H1 (cell line): ENCODE data around the gene HSH2D. TPM values are rescaled to one million over a fixed set of nuclear protein-coding genes. Genes with fewer than 3 reads are reported as not detected.

Experiments used
- CTCF ChIA-PET: fragments of 300-600 bp; sonication (Branson Sonifier 250); formaldehyde crosslinking; loops from one replicate; lab custom pipeline; 2021; ENCODE audit not compliant: partially characterized antibody; lab: Charles Lee
- POLR2A ChIA-PET: fragments of 300-600 bp; sonication (Branson Sonifier 250); formaldehyde crosslinking; loops from one replicate; lab custom pipeline; 2021; ENCODE audit warnings: inconsistent platforms; ENCODE audit not compliant: partially characterized antibody; lab: Charles Lee
- DNase-seq, 2 experiments: peaks; one replicate each; pipeline versions ENCODE4 v3.0.0 to v3.0.0-alpha.2; 2010 to 2022; ENCODE audit warnings: low spot score in 2 of 2, low read depth in 1 of 2, mixed read lengths in 1 of 2
- FAIRE-seq: peaks from 2 replicates; lab custom pipeline; 2011; peaks lifted over from hg19 to GRCh38; lab: Jason Lieb, UNC
- H2AFZ ChIP-seq: 2 replicates; pipeline ENCODE4 v1.8.1; 2012; ENCODE audit warnings: low read length, inconsistent platforms
- H2AK5ac ChIP-seq: 2 replicates; pipeline ENCODE4 v1.6.1; 2013; ENCODE audit warnings: low read depth, low read length
- H2BK120ac ChIP-seq: replicated peaks from 2 replicates; pipeline ENCODE3; 2013; ENCODE audit warnings: low read depth, low read length, inconsistent platforms
- H2BK12ac ChIP-seq: 2 replicates; pipeline ENCODE4 v1.6.1; 2013; ENCODE audit warnings: low read depth, low read length
- H2BK15ac ChIP-seq: 2 replicates; pipeline ENCODE4 v1.6.1; 2013; ENCODE audit warnings: low read length
- H2BK20ac ChIP-seq: 2 replicates; pipeline ENCODE4 v1.6.1; 2013; ENCODE audit warnings: low read length
- H2BK5ac ChIP-seq: 2 replicates; pipeline ENCODE4 v1.6.1; 2013; ENCODE audit warnings: low read depth, low read length
- H3K14ac ChIP-seq: 2 replicates; pipeline ENCODE4 v1.6.1; 2013; ENCODE audit warnings: inconsistent platforms; ENCODE audit not compliant: insufficient read length
- H3K18ac ChIP-seq: 2 replicates; pipeline ENCODE4 v1.6.1; 2013; ENCODE audit warnings: low read length; ENCODE audit errors: extremely low read depth
- H3K23ac ChIP-seq: 2 replicates; pipeline ENCODE4 v1.6.1; 2013; ENCODE audit warnings: inconsistent platforms; ENCODE audit not compliant: insufficient read length
- H3K23me2 ChIP-seq: 2 replicates; pipeline ENCODE4 v1.6.1; 2013; ENCODE audit warnings: low read depth, low read length
- H3K27ac ChIP-seq: 2 replicates; pipeline ENCODE4 v1.6.1; 2011; ENCODE audit warnings: low read depth, low read length, inconsistent platforms
- H3K27me3 ChIP-seq, 4 experiments: replicated peaks in 1 of 4; 1 replicate in 1 of 4; 2 replicates in 3 of 4; pipeline versions ENCODE4 v1.6.1 to v1.8.1; 2011 to 2013; ENCODE audit warnings: low read length in 3 of 4, mild to moderate bottlenecking in 3 of 4, inconsistent platforms in 2 of 4, mixed read lengths in 2 of 4, moderate library complexity in 1 of 4; ENCODE audit not compliant: control insufficient read depth in 3 of 4, insufficient read depth in 3 of 4; ENCODE audit errors: extremely low read depth in 1 of 4
- H3K36me3 ChIP-seq, 4 experiments: 2 replicates each; pipeline versions ENCODE4 v1.6.1 to v1.8.1; 2011 to 2013; ENCODE audit warnings: mild to moderate bottlenecking in 4 of 4, low read length in 3 of 4, moderate library complexity in 2 of 4, control low read depth in 1 of 4, inconsistent platforms in 1 of 4; ENCODE audit not compliant: insufficient read depth in 4 of 4, control insufficient read depth in 2 of 4
- H3K4ac ChIP-seq: replicated peaks from 2 replicates; pipeline ENCODE3; 2013; ENCODE audit warnings: low read length, low read depth, mixed read lengths, inconsistent platforms; ENCODE audit not compliant: insufficient read length
- H3K4me1 ChIP-seq, 4 experiments: replicated peaks in 1 of 4; 1 replicate in 1 of 4; 2 replicates in 3 of 4; pipeline versions ENCODE4 v1.6.1 to v1.8.1; 2011 to 2013; ENCODE audit warnings: low read length in 3 of 4, inconsistent platforms in 2 of 4, mixed read lengths in 1 of 4; ENCODE audit not compliant: insufficient read depth in 4 of 4, control insufficient read depth in 3 of 4
- H3K4me2 ChIP-seq, 2 experiments: 2 replicates each; pipeline versions ENCODE4 v1.6.1 to v1.8.1; 2011 to 2013; ENCODE audit warnings: low read depth in 2 of 2, low read length in 2 of 2, control low read depth in 1 of 2, inconsistent platforms in 1 of 2, mild to moderate bottlenecking in 1 of 2; ENCODE audit not compliant: insufficient read depth in 1 of 2
- H3K4me3 ChIP-seq, 4 experiments: fragments of 200-600, 300-600 bp in 1 of 4; sonication (generic), shearing (Covaris generic), sonication (Bioruptor Twin) in 1 of 4; 2 replicates each; pipeline versions ENCODE4 v1.5.1 to v1.8.1; 2011 to 2016; ENCODE audit warnings: low read length in 4 of 4, low read depth in 3 of 4, control low read depth in 2 of 4, inconsistent platforms in 2 of 4, mild to moderate bottlenecking in 2 of 4, mixed read lengths in 1 of 4, moderate library complexity in 1 of 4; ENCODE audit not compliant: insufficient read depth in 2 of 4; ENCODE audit errors: extremely low read depth in 1 of 4
- H3K56ac ChIP-seq: replicated peaks from 2 replicates; pipeline ENCODE3; 2013; ENCODE audit warnings: low read depth, mild to moderate bottlenecking, mixed read lengths, low read length, inconsistent platforms; ENCODE audit not compliant: insufficient read length
- H3K79me1 ChIP-seq: 2 replicates; pipeline ENCODE4 v1.6.1; 2013; ENCODE audit warnings: low read depth, low read length, control low read depth
- H3K79me2 ChIP-seq, 2 experiments: 2 replicates each; pipeline versions ENCODE4 v1.6.1 to v1.8.1; 2012 to 2013; ENCODE audit warnings: low read length in 2 of 2, mild to moderate bottlenecking in 2 of 2, inconsistent platforms in 1 of 2; ENCODE audit not compliant: insufficient read depth in 2 of 2, control insufficient read depth in 1 of 2
- H3K9ac ChIP-seq, 4 experiments: replicated peaks in 1 of 4; 1 replicate in 1 of 4; 2 replicates in 3 of 4; pipeline versions ENCODE4 v1.6.1 to v1.8.1; 2011 to 2013; ENCODE audit warnings: low read depth in 3 of 4, low read length in 3 of 4, control low read depth in 2 of 4, mild to moderate bottlenecking in 2 of 4, moderate library complexity in 2 of 4, inconsistent platforms in 1 of 4; ENCODE audit errors: extremely low read depth in 1 of 4
- H3K9me3 ChIP-seq, 2 experiments: 2 replicates each; pipeline versions ENCODE4 v1.6.1 to v1.8.1; 2012 to 2013; ENCODE audit warnings: mild to moderate bottlenecking in 2 of 2, moderate library complexity in 2 of 2, control low read depth in 1 of 2, inconsistent platforms in 1 of 2, low read depth in 1 of 2, low read length in 1 of 2, mixed read lengths in 1 of 2; ENCODE audit not compliant: insufficient read depth in 2 of 2
- H4K20me1 ChIP-seq, 2 experiments: replicated peaks in 1 of 2; 2 replicates each; pipeline versions ENCODE3 to v1.8.1; 2011 to 2013; ENCODE audit warnings: inconsistent platforms in 2 of 2, low read length in 2 of 2, mild to moderate bottlenecking in 1 of 2; ENCODE audit not compliant: insufficient read depth in 2 of 2, control insufficient read depth in 1 of 2
- H4K5ac ChIP-seq: 2 replicates; pipeline ENCODE4 v1.6.1; 2013; ENCODE audit warnings: low read length, low read depth, mixed read lengths, inconsistent platforms; ENCODE audit not compliant: insufficient read length
- H4K8ac ChIP-seq: 2 replicates; pipeline ENCODE4 v1.8.0; 2013; ENCODE audit warnings: mild to moderate bottlenecking, moderate library complexity, low read length, inconsistent platforms; ENCODE audit not compliant: insufficient read depth; ENCODE audit errors: extremely low read depth
- H4K91ac ChIP-seq: replicated peaks from 2 replicates; pipeline ENCODE3; 2013; ENCODE audit warnings: low read length, mixed read lengths, inconsistent platforms; ENCODE audit not compliant: insufficient read length
- BCL11A ChIP-seq, 2 experiments: IDR thresholded peaks; one replicate each; pipeline ENCODE4 v1.6.1; 2011; ENCODE audit warnings: low read depth in 2 of 2, low read length in 2 of 2, mild to moderate bottlenecking in 2 of 2
- CEBPB ChIP-seq: IDR thresholded peaks from 2 replicates; pipeline ENCODE4 v1.6.1; 2012; ENCODE audit warnings: low read depth, low read length
- CTCF ChIP-seq, 3 experiments: IDR thresholded peaks; 1 replicate in 2 of 3; 2 replicates in 1 of 3; pipeline versions ENCODE4 v1.5.1 to v1.6.1; 2011; ENCODE audit warnings: low read length in 3 of 3, mild to moderate bottlenecking in 3 of 3, inconsistent platforms in 2 of 3, low read depth in 1 of 3, moderate library complexity in 1 of 3; ENCODE audit not compliant: insufficient read depth in 1 of 3; ENCODE audit errors: control extremely low read depth in 1 of 3
- HDAC2 ChIP-seq, 2 experiments: fragments of 300-600 bp in 1 of 2; sonication (generic) in 1 of 2; IDR thresholded peaks; 2 replicates each; pipeline ENCODE4 v1.6.1; 2011 to 2012; ENCODE audit warnings: low read depth in 2 of 2, low read length in 2 of 2, mild to moderate bottlenecking in 2 of 2, moderate library complexity in 2 of 2, borderline replicate concordance in 1 of 2, inconsistent platforms in 1 of 2
- HDAC6 ChIP-seq: IDR thresholded peaks from one replicate; pipeline ENCODE4 v1.7.1; 2012; ENCODE audit warnings: low read depth, mild to moderate bottlenecking, inconsistent platforms, low read length, moderate library complexity
- KDM4A ChIP-seq: IDR thresholded peaks from one replicate; pipeline ENCODE4 v1.7.1; 2012; ENCODE audit warnings: low read depth, mild to moderate bottlenecking, moderate library complexity, low read length, inconsistent platforms; ENCODE audit not compliant: severe bottlenecking
- NRF1 ChIP-seq: IDR thresholded peaks from 2 replicates; pipeline ENCODE4 v1.6.1; 2011; ENCODE audit warnings: mild to moderate bottlenecking, low read depth, low read length, improper control_type of control experiment
- RAD21 ChIP-seq, 2 experiments: IDR thresholded peaks in 1 of 2; conservative IDR thresholded peaks in 1 of 2; 2 replicates each; pipeline ENCODE4 v1.6.1; 2011; ENCODE audit warnings: low read depth in 2 of 2, low read length in 2 of 2, improper control_type of control experiment in 1 of 2, inconsistent platforms in 1 of 2, mild to moderate bottlenecking in 1 of 2, moderate library complexity in 1 of 2
- RXRA ChIP-seq: IDR thresholded peaks from 2 replicates; pipeline ENCODE4 v1.6.1; 2011; ENCODE audit warnings: low read depth, mild to moderate bottlenecking, low read length, moderate library complexity; ENCODE audit not compliant: insufficient read depth
- SP1 ChIP-seq: IDR thresholded peaks from 2 replicates; pipeline ENCODE4 v1.6.1; 2011; ENCODE audit warnings: low read depth, low read length
- WGBS, 2 experiments: shearing (Covaris generic) in 1 of 2; methylation state at CpG; one replicate each; pipeline versions ENCODE4 v1.1.6 to v1.1.7; 2013 to 2015; ENCODE audit warnings: low lambda C conversion rate in 2 of 2, mixed read lengths in 2 of 2, inconsistent platforms in 1 of 2, low coverage in 1 of 2, missing lambda C conversion rate in 1 of 2; ENCODE audit not compliant: insufficient replicate concordance in 2 of 2, insufficient coverage in 1 of 2, insufficient read length in 1 of 2; ENCODE audit errors: extremely low coverage in 1 of 2, missing lambda C conversion rate in 1 of 2; 5-methylcytosine and 5-hydroxymethylcytosine counted together
- polyA plus RNA-seq, 7 experiments: library from polyadenylated mRNA; depleted of rRNA in 3 of 7; stranded (reverse) in 5 of 7; unstranded in 2 of 7; fragments of >200 nt in 5 of 7; fragments of 200-250 nt in 2 of 7; gene quantifications; 1 replicate in 5 of 7; 2 replicates in 1 of 7; 4 replicates in 1 of 7; pipeline versions ENCODE4 v1.2.1 to v1.2.3, GENCODE V29; 2011 to 2013; ENCODE audit warnings: missing spikeins in 2 of 7, mixed read lengths in 2 of 7
- total RNA-seq: library from RNA; stranded (reverse); fragmentation: NEBNext Ultra II Directional; extraction: Animal tissue kit (Norgen Biotek cat#: 25700); gene quantifications from 2 replicates; pipeline ENCODE4 v1.2.1, GENCODE V29; 2021

Gene HSH2D
- total and polyA plus RNA-seq, 2 of the 8 experiments (the other 6 are each of a cell fraction or from before 2014, with no cell fraction given): 0.67 to 1.6 TPM

GRCh38 chr19:16144216-16144581, 714 bp downstream of the HSH2D start:
- Histone ChIP-seq H3K9ac (no peak overlapping the region), H2BK5ac (0 out of 2 replicates have a peak overlapping the region, but pooled peaks have one; percentile 52), H4K5ac (no peak overlapping the region), H4K8ac (peak overlapping the region; percentile 4; the same call in 1 of the 2 replicates), H2BK12ac (peak overlapping the region; percentile 60; the same call in 1 of the 2 replicates), H4K91ac (peak overlapping the region; percentile 85), H3K4me3 (no peak overlapping the region), H2BK120ac (no peak overlapping the region), H3K23ac (no peak overlapping the region), H3K14ac (no peak overlapping the region), H4K20me1 (no peaks in the 10 kb centered on the region), H3K9me3 (no peaks in the 10 kb centered on the region), H3K4me2 (no peak overlapping the region), H3K79me2 (no peaks in the 10 kb centered on the region), H3K18ac (no peak overlapping the region), H3K27me3 (no peaks in the 10 kb centered on the region), H3K23me2 (peaks cover 3% of the 10 kb centered on the region; the same call in 1 of the 2 replicates), H2AFZ (no peak overlapping the region), H3K36me3 (no peaks in the 10 kb centered on the region), H3K4me1 (peaks cover 0 to 5% (median 1%) of the 10 kb centered on the region in 4 experiments; a peak in 2 of 7 replicates), H3K27ac (no peak overlapping the region), H3K56ac (no peak overlapping the region), H2BK20ac (no peak overlapping the region), H2BK15ac (0 out of 2 replicates have a peak overlapping the region, but pooled peaks have one; percentile 31), H3K79me1 (no peaks in the 10 kb centered on the region), H3K4ac (no peak overlapping the region), H2AK5ac (no peak overlapping the region)
- DNase-seq: no peak
- ChIA-PET CTCF (interaction anchor here (0.6 to 1.7 kb wide), 6 partner anchors 11 to 678 kb away, joined by 3 to 7 read pairs (median 4); partner anchors contain the start of gene FAM32A), POLR2A (interaction anchor here (1.1 to 3.5 kb wide), 7 partner anchors 9 to 70 kb away, joined by 3 to 22 read pairs (median 4); partner anchors contain the start of gene TPM4)
- no peak for FAIRE-seq
- WGBS, 2 experiments: 71% methylated on average over 1 of the region's 1 CpG; no CpG with 5 or more reads in 1 of the 2 experiments
- no peak for TF ChIP-seq RXRA
- TF ChIP-seq CEBPB: no peak
- TF ChIP-seq HDAC6: no peak
- TF ChIP-seq RAD21 (IDR thresholded peaks at IDR 0.05 in 1 of 2, conservative IDR thresholded peaks at IDR 0.05 in 1 of 2; ENCODE audit: low read depth in 2 of 2, low read length in 2 of 2): no peak
- no peak for TF ChIP-seq BCL11A (IDR thresholded peaks at IDR 0.05; ENCODE audit: low read depth in 2 of 2, low read length in 2 of 2)
- no peak for TF ChIP-seq KDM4A
- no peak for TF ChIP-seq SP1
- no peak for TF ChIP-seq CTCF (IDR thresholded peaks at IDR 0.05; ENCODE audit: control extremely low read depth in 1 of 3, insufficient read depth in 1 of 3, low read depth in 1 of 3, low read length in 3 of 3)
- TF ChIP-seq NRF1: no peak
- TF ChIP-seq HDAC2 (IDR thresholded peaks at IDR 0.05; ENCODE audit: borderline replicate concordance in 1 of 2, low read depth in 2 of 2, low read length in 2 of 2): no peak
